HG03039 (cell line): ENCODE measurements around the gene SETD1B.
"Not testable (repeated sequence)": the region's sequence is repeated elsewhere in the genome, so short reads cannot be mapped to it uniquely, and the experiment has no call there.

Source experiments
- ATAC-seq: cut with Tn5 transposase; IDR thresholded peaks from one replicate; pipeline ENCODE4 v1.9.1; 2021; ENCODE audit warnings: mild to moderate bottlenecking, moderate library complexity; ENCODE audit not compliant: unreplicated experiment

SETD1B gene

DNA sequence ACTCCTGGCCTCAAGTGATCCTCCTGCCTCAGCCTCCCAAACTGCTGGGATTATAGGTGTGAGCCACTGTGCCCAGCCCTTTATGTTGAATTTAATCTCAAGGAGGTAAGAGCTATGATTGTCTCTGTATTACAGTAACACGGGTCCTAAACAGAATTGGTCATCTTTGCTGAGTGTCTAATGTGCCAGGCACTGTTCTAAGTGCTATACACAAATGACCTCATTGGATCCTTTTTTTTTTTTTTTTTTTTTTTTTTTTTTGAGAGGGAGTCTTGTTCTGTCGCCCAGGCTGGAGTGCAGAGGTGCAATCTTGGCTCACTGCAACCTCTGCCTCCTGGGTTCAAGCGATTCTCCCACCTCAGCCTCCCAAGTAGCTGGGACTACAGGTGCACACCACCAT, 48.6 kb downstream of the SETD1B start:
- ATAC-seq: not testable (repeated sequence)

DNA sequence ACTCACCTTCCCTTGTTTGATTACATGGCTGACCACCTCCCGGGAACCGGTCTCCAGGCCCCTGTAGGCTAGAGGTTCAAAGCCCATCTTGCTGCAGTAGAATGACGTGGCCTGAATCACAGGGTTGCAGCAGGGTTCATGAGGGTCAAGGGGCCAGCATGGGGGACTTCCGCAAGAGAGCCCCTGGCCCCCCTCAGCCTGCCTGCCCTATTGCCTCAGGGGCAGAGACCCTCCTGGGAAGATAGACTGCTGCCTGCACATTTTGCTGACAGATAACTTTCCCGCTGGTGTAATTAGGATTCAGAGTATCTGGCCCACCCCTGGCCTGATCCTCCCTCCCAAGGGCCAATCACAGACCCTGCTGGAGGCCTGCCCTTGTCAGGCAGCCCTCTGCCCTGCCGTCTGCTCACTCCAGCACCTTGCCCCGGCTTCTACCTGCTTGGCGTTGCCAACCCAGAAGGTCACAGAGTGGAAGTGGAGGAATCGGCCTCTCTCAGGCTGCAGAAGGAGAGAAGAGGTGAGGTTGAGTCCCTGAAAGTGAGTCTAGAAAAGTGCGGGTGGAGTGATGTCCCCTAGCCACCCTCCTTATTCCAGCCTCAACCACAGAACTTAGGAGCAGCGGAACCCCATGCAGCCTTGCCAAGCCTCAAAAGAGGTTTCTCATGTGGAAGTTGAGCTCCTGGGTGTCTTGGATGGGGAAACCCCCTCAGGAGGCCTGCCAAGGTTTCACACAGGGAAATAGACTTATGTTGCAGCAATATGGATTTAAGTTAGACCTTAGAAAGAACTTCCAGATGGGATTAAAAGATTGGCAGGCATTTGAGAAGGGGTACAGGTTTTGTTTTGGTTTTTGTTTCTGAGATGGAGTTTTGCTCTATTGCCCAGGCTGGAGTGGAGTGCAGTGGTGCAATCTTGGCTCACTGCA, 53.8 kb downstream of the SETD1B start:
- ATAC-seq: no peak

DNA sequence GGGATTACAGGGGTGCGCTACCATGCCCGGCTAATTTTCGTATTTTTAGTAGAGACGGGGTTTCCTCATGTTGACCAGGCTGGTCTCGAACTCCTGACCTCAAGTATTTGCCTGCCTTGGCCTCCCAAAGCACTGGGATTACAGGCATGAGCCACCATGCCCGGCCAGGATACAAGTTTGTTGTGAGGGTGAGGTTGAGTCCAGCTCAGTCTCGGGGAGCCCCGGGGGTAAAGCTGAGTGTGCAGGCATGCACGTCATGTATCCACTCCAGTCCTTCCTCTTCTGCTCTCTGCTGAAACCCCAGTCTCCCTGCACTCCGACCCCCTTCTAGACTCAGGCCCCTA, 54.5 kb downstream of the SETD1B start:
- no peak for ATAC-seq

DNA sequence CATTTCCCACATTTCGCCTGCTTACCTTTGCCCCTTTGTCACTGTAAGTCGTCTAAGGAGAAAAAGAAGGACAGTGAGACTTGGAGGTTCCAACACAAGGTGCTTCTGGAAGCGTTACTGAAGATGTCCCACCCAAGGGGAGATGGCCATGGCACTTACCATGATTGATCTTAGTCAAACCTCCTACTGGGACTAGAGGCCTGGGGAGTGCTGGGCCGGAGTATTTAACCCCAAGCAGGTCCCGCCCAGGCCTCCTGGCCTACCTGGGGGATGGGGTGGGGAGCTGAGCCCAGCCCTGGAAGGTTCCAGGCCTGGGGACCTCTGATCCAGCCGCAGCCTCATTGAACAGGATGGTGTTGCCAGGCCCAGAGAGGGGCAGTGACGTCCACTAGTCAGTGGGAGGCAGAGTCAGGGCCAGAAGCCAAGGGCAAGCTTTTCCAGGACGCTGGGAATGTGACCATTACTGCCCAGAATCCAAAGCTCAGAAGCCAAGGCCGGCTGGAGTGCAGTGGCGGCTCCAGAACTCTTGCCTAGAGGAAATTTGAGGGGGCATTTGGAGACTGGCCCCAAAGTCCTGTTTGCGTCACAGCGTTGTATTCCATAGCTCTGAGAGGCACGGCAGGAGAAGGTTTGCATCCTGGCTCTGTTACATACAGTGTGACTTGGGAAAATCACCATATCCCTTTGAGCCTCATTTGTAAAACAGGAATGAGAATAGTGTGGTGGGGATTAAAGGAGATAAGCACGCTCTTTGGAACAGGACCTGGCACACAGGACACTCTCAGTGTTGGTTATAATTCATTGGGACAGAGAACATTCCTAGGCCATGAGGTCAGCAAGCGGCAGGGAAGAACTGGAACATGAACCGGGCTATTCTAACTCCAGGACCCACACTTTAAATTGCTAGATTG, 55.1 kb downstream of the SETD1B start, which contains the start of gene HPD:
TSS of gene HPD (minus strand) at position 198 of the 911 bp plus-strand sequence. CDS start at position 162, 36 bp downstream.
- ATAC-seq: no peak

DNA sequence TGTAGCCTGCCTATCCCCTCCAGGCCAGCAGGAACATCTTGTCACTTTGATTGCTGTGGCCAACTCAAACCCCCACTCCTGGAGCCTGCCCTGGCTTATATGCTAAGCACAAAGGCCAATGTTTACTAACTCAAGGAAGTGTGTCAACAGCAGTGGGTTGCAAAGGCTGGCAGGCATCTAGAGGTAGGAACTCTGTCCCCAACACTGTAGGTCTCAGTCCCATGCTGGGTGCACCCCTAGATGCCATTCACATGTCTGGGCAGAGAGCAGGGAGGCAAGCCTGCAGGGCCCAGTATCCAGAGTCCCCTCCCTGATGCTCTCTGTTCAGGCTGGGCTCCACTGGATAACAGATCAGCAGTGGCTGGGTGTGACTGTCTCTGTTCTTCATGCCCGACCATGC, 56.4 kb downstream of the SETD1B start:
- no peak for ATAC-seq

DNA sequence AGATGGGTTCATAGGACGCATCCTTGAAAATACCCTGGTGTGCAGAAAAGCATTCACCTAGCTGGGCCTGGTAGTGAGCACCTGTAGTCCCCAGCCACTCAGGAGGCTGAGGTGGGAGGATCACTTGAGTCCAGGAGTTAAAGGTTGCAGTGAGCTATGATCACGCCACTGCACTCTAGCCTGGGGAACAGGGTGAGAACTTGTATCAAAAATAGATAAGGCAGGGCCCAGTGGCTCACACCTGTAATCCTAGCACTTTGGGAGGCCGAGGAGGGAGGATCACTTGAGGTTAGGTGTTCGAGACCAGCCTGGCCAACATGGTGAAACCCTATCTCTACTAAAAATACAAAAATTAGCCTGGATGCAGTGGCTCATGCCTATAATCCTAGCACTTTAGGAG, 56.9 kb downstream of the SETD1B start:
- not testable (repeated sequence) for ATAC-seq

DNA sequence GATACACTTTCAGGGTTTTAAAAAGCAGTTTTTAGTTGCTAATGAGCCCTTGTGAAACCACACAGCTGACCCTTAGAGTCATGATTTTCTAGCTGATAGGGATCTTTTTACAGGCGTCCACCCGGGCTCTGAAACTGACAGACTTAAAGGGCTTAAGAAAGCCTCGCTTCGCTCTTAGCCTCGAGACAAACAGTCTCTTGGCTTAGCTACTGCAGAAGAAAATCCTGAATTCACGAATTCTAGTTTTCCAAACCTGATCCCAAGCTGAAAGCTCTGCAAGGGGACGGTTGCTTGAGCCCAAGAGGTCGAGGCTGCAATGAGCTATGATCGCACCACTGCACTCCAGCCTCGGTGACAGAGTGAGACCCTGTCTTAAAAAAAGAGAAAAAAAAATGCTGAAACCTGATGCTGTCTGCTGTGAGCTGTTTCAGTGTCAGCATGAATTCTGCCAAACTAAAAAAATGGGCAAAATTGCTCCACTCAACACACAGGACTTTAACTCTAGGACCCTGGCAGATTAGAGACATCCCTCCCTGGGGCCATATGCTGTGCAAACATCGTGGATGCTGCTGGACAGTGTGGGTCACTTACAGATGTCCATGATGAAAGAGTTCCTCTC, 57.9 kb downstream of the SETD1B start:
- ATAC-seq: no peak

DNA sequence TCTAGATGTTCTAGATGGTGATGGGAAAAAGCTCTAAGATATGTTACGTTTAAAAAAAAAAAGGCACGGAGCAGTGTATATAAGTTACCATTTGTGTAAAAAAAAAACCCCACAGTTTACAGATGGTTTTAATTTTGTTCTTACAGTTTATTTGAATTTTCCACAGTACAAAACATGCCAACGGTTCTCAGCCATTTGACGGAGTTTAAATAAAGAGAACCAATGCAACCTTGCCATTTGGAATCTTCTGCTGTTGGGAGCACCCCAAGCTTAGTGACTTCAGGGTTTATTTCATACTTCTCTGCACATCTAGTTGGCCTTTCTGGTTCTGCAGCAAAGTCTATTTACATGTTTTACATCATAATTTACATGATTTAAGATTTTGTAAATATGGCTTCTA, 62.5 kb downstream of the SETD1B start:
- ATAC-seq: no peak

DNA sequence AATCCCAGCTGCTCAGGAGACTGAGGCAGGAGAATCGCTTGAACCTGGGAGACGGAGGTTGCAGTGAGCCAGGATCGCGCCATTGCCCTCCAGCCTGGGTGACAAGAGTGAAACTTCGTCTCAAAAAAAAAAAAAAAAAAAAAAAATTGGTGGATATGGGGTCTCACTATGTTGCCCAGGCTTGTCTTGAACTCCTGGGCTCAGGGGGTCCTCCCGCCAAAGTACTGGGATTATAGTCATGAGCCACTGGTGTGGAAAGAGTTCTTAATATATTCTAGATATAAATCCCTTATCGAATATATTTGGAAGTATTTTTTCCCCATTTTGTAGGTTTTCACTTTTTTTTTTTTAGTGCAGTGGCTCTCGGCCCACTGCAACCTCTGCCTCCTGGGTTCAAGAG, 65.4 kb downstream of the SETD1B start:
- ATAC-seq: not testable (repeated sequence)

DNA sequence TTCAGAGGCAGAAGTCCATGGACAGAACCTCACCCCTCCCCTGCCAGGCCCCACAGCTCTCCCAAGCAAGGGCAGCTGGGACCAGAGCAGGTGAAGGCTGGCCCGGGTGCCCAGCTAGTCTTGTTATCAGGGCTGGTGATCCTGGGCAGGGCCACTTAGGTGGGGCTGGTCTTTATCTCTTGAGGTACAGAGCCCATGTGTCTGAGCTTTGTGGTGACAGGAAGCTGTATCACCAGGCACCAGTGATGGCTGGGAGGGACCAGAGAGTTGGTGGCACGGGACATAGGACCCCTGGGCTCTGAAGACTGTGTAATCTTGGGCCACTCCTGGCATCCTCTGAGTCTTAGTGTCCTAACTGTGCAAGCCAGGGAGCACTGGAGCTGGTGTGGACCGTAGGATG, 67.7 kb downstream of the SETD1B start:
- ATAC-seq: no peak

DNA sequence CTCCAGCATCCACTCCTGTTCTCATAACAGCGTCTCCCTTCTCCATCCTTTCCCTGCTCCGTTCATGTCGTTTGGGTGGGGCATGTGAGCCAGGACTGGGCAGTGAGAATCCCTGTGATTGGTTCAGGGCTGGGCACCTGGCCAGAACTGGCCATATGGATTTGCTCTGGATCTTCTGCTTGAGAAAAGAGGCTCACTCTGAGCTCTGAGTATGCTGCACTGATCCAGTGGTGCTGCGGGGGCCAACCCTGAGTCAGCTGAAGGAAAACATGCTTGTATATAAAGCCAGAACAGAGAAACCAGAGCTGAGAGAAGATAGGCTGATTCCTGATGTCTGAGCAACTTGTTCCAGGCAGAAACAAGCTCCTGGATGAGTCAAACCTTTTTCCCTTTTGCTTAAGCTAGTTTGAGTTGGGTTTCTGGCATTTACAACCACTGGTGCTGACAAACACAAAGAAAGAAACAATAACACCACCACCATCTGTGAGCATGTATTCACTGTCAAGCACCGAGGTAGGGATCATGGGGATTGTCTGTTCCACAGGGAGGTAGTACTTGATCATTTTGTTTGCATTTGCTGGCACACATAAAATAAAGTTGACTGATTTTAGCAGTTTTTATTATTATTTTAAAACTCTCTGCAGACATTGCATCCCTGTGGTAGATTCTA, 68.9 kb downstream of the SETD1B start:
- no peak for ATAC-seq

DNA sequence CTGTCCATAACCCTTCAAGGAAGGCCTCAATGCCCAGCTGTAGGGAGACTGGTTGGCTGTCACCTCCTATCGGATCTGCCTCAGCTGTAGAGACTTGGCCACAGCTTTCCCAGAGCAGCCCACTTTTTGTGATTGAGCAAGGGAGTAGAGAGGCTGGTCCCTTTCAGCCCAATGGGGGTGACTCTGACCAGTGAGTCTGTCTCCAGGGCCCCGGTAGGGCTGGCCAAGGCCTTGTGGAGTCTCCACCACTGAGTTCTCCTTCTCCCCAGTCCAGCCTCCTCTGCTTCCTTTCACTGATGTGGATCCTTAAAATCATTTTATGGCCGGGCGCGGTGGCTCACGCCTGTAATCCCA, 69.4 kb downstream of the SETD1B start:
- no peak for ATAC-seq

DNA sequence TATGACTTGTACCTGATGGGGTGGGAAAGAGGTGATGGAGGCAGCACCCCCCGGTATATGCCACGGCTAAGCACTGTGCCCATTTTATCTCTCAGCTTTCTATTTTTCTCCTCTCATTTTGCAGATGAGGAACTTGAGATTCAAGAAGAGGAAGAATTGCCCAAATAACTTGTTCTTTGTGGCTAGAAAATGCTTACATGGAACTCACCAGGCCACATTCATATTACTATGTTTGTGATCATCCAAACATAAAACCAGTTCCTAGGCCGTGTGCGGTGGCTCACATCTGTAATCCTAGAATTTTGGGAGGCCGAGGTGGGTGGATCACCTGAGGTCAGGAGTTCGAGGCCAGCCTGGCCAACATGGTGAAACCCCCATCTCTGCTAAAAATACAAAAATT, 70.3 kb downstream of the SETD1B start:
- no peak for ATAC-seq

DNA sequence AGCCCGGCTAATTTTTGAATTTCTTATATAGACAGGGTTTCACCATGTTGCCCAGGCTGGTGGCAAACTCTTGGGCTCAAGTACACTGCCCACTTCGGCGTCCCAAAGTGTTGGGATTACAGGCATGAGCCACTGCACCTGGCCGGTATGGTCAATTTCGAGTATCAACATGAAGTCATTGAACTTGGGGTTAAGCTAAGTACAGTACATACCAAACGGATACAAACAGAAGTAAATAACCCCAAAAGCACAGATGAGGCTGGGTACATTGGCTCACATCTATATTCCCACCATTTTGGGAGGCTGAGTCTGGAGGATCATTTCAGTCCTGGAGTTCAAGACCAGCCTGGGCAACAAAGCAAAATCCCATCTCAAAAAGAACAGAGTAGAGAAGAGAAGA, 71.8 kb downstream of the SETD1B start:
- no peak for ATAC-seq

DNA sequence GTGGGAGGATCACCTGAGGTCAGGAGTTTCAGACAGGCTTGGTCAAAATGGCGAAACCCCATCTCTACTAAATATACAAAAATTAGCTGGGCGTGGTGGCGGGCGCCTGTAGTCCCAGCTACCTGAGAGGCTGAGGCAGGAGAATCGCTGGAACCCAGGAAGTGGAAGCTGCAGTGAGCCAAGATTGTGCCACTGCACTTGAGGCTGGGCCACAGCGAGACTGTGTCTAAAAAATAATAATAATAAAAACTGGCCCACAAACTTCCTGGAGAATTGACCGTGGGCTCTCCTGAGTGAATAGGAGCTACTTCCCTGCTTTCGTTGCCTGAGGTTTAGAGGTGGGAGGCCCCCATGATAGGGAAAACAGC, 72.3 kb downstream of the SETD1B start:
- not testable (repeated sequence) for ATAC-seq
